ENCODE measurements around the gene EYS.

EYS gene

DNA sequence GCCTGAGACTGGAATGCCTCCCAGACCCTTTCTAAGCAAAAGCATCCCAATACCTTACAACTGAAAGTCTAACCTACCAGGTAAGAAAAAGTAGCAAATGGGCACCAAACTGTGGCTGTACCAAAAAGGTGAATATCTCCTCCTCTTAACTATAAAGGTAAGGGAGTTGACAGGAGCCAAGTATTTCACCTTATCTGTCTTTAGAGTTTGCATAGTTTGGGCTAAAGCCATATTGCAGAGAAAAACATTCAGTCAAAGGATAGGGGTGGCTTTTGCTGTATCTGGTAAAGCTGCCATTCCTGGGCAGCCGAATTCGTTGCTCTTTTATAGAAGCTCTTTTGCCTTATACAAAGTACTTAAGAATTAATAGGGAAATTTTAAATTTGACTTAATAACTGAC, 2033.3 kb downstream of the EYS start:
- DNase-seq (ENCODE audit: extremely low read depth in 1 of 2, low read depth in 1 of 2): no peak

DNA sequence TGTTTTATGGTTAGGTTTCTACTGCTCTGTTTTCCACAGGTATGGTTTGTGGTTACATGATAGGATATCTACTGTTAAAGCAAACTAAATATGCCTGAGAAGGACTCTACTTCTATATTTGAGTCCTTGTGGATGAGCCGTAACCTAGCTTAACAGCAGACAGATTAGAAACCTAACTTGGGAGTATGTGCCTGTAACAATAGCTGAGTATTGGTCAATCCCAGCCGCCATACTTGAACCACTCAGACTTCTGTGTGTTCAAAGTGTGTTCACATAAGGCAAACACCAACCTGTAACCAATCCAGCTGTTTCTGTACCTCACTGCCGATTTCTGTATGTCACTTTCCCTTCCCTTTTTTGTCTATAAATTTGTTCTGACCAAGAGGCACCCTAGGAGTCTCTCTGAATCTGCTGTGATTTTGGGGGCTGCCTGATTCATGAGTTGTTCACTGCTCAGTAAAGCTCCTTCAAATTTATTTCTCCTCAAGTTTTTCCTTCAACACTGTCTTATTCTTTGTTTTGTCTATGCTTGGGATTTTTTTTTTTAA, 2034.4 kb downstream of the EYS start:
- no peak for DNase-seq (ENCODE audit: extremely low read depth in 1 of 2, low read depth in 1 of 2)

DNA sequence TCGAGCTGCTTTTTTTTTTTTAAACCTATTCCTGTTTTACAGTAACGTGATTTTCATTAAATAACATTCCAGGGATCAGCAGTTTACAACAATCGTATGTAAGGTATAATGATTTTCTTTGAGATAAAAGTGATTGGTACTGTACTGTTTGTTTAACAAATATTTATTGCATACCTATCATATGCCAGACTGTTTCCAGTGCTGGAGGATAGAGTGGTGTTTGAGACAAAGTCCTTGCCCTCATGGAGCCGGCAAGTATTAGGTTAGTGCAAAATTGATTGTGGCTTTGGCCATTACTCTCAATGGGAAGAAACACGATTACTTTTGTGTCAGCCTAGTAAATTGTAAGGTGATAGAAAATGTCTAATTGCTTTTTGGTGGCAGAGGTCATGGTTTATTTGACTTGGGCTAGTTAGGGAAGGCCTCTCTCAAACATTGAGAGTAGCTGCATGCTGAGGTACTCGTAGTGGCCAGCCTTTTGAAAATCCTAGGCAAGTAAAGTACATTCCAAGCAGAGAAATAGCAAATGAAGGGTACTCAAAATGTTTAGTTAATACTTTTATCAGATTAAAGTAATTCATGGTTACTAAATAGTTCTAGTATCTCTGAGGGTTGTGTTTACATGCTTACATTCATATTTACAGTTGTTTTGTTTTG, 2035.8 kb downstream of the EYS start:
- no peak for DNase-seq (ENCODE audit: extremely low read depth in 1 of 2, low read depth in 1 of 2)
